OCI-LY3 (cell line): ENCODE data around the gene HOOK1.

Source experiments
- H2AFZ ChIP-seq: fragments of 200-600, 300-600 bp; shearing (Covaris generic); 2 replicates; pipeline ENCODE4 v1.6.0; 2014; ENCODE audit warnings: antibody characterized with exemption, low read depth, low read length
- H3K27ac ChIP-seq: fragments of 200-600, 300-600 bp; sonication (generic); 2 replicates; pipeline ENCODE4 v1.5.1; 2014; ENCODE audit warnings: mild to moderate bottlenecking, low read length, moderate library complexity, mixed read lengths
- H3K27me3 ChIP-seq: fragments of 200-600, 300-600 bp; sonication (generic); 2 replicates; pipeline ENCODE4 v1.6.1; 2014; ENCODE audit warnings: low read depth, low read length, mixed read lengths
- H3K36me3 ChIP-seq: fragments of 200-600, 300-600 bp; sonication (generic); replicated peaks from 2 replicates; pipeline ENCODE3; 2014; ENCODE audit warnings: low read depth, low read length, mixed read lengths
- H3K4me1 ChIP-seq: fragments of 300-600, 200-600 bp; sonication (generic); 2 replicates; pipeline ENCODE4 v1.6.1; 2014; ENCODE audit warnings: low read length, mixed read lengths
- H3K4me2 ChIP-seq: fragments of 200-600, 300-600 bp; sonication (generic); 2 replicates; pipeline ENCODE4 v1.6.1; 2014; ENCODE audit warnings: low read length, mixed read lengths
- H3K4me3 ChIP-seq: fragments of 300-600, 200-600 bp; sonication (generic); 2 replicates; pipeline ENCODE4 v1.5.1; 2014; ENCODE audit warnings: antibody characterized with exemption, mild to moderate bottlenecking, low read length, moderate library complexity
- H3K79me2 ChIP-seq: fragments of 300-600, 200-600 bp; shearing (Covaris generic); 2 replicates; pipeline ENCODE4 v1.6.1; 2014; ENCODE audit warnings: mild to moderate bottlenecking, low read length, mixed read lengths
- H3K9ac ChIP-seq: fragments of 300-600, 200-600 bp; shearing (Covaris generic); 2 replicates; pipeline ENCODE4 v1.6.0; 2014; ENCODE audit warnings: mild to moderate bottlenecking, low read length, moderate library complexity
- H3K9me3 ChIP-seq: fragments of 200-600, 300-600 bp; shearing (Covaris generic); 2 replicates; pipeline ENCODE4 v1.6.1; 2014; ENCODE audit warnings: low read length, mixed read lengths; ENCODE audit not compliant: insufficient read depth
- H4K20me1 ChIP-seq: fragments of 200-600, 300-600 bp; sonication (generic); 2 replicates; pipeline ENCODE4 v1.6.1; 2016; ENCODE audit warnings: low read length, mixed read lengths; ENCODE audit not compliant: insufficient read depth
- CTCF ChIP-seq: fragments of 200-600, 300-600 bp; sonication (generic); IDR thresholded peaks from 2 replicates; pipeline ENCODE4 v1.5.1; 2014; ENCODE audit warnings: antibody characterized with exemption, low read length, low read depth
- EZH2phosphoT487 ChIP-seq: fragments of 200-600 bp; shearing (Covaris generic); IDR thresholded peaks from 2 replicates; pipeline ENCODE4 v1.6.1; 2018; ENCODE audit warnings: antibody characterized with exemption, mixed run types, low read depth

HOOK1 gene

DNA sequence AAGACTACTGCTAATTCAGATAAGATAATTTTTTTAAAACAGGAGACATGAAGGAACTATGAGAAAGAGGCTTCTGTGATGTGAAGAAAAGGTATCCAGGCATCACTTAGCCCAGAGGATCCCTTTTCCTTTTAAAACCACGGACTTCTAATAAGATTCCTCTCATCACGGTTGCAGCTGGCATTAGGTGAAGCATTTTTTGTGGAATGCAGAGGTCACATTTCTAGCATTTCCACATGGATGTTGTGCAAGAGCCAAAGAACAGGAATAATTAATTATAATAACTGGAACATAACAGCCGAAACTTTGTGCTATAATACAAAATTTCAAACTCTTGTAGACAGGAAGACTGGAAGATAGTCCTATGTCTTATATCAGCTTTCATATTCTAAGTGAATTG, 84.2 kb downstream of the HOOK1 start:
- Histone ChIP-seq H3K4me2 (no peak overlapping the region), H2AFZ (no peak overlapping the region), H3K9ac (no peak overlapping the region), H3K27me3 (no peaks in the 10 kb centered on the region), H3K79me2 (no peaks in the 10 kb centered on the region), H4K20me1 (no peaks in the 10 kb centered on the region), H3K36me3 (no peaks in the 10 kb centered on the region), H3K4me3 (no peak overlapping the region), H3K4me1 (peaks cover 3% of the 10 kb centered on the region; the same call in 1 of the 2 replicates), H3K9me3 (no peaks in the 10 kb centered on the region), H3K27ac (no peak overlapping the region)
- TF ChIP-seq CTCF (no peak), EZH2phosphoT487 (no peak)

DNA sequence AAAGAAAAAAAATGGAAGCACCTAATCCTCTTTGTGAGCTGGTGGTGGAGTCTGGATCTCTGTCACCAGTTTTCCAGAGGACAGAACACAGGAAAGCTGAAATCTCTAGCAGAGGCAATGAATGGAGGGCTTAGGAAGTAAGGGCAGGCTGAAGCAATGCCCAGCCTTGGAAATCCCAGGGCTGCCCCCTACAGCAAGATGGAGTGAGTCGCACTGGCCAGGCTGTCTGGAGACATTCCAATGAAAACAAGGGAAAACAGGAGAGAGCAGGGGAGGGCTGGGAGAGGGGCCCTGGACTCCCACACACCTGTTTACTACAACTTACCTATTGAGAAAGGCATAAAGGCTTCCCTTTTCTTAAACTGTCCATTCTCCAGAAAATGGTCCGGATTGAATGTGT, 85.9 kb downstream of the HOOK1 start:
- Histone ChIP-seq H3K79me2 (no peaks in the 10 kb centered on the region), H3K27ac (no peak overlapping the region), H3K9me3 (no peaks in the 10 kb centered on the region), H4K20me1 (no peaks in the 10 kb centered on the region), H3K9ac (no peak overlapping the region), H3K4me1 (peaks cover 3% of the 10 kb centered on the region; the same call in 1 of the 2 replicates), H3K4me2 (no peak overlapping the region), H3K4me3 (no peak overlapping the region), H3K27me3 (no peaks in the 10 kb centered on the region), H2AFZ (no peak overlapping the region), H3K36me3 (no peaks in the 10 kb centered on the region)
- TF ChIP-seq CTCF = no peak
- TF ChIP-seq EZH2phosphoT487 = no peak

DNA sequence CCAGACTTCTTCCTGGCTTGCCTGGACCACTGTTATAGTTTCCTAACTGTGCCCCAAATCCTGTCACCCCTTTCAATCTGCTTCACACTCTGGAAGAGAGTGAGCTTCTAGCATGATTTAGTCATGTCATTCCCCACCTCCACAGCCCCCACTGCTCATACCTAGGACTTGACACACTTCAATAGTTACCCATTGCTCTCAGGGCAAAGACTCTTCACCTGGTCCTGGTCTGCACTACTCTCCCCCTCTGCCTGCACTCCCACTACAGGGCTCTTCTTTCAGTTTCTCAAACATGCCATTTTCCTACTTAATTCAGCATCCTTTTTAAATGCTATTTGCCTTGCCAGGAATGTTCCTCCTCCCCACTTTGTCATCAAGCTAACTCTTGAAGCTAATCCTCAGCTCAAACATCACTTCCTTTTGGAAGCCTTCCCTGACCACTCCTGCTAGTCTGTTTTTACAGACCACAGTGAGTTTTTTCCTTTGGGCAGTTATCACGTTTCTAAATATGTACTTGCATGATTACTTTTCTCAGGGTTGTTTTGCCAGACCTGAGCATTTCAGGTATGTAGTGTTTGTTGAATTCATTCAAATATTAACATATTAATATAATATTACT, 87.1 kb downstream of the HOOK1 start:
- H3K27me3 ChIP-seq = no peaks in the 10 kb centered on the region
- H3K27ac ChIP-seq = no peak overlapping the region
- H3K79me2 ChIP-seq = no peaks in the 10 kb centered on the region
- TF ChIP-seq CTCF (no peak), EZH2phosphoT487 (no peak)
- no peak overlapping the region for H2AFZ ChIP-seq
- H3K36me3 ChIP-seq = no peaks in the 10 kb centered on the region
- no peak overlapping the region for H3K4me2 ChIP-seq
- H3K4me3 ChIP-seq = no peak overlapping the region
- no peaks in the 10 kb centered on the region for H4K20me1 ChIP-seq
- H3K4me1 ChIP-seq = peaks cover 3% of the 10 kb centered on the region; the same call in 1 of the 2 replicates
- no peaks in the 10 kb centered on the region for H3K9me3 ChIP-seq
- no peak overlapping the region for H3K9ac ChIP-seq

DNA sequence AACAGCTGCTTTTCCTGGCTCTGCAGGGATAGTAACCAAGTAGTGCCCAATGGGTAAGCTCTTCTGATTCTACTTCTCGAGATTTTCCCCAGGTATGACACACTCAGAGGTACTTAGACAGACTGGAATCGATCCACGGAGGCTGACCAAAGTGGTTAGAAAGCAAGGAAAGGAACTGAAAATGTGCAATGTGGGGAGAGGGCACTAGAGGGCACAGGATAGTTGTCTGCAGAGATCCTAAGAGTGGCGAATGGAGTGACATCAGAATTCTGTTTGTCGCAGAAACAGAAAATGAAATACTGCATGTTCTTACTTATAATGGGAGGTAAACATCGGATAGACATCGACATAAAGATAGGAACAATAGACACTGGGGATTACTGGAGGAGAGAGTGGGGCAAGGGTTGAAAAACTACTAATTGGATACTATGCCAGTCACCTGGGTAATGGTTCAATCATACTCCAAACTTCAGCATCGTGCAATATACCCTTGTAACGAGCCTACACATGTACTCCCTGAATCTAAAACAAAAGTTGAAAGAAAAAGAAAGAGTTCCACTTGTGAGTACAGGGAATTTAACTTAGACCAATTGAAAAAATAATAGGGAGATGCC, 88.5 kb downstream of the HOOK1 start:
- H3K4me3 ChIP-seq = peak overlapping the region; percentile 71
- TF ChIP-seq EZH2phosphoT487 (no peak), CTCF (peak; percentile 56)
- peaks cover 3% of the 10 kb centered on the region; the same call in 1 of the 2 replicates for H3K4me1 ChIP-seq
- H3K27me3 ChIP-seq = no peaks in the 10 kb centered on the region
- H3K27ac ChIP-seq = no peak overlapping the region
- peak overlapping the region; percentile 81 for H3K4me2 ChIP-seq
- no peaks in the 10 kb centered on the region for H3K36me3 ChIP-seq
- no peaks in the 10 kb centered on the region for H3K9me3 ChIP-seq
- H3K79me2 ChIP-seq = no peaks in the 10 kb centered on the region
- 0 out of 2 replicates have a peak overlapping the region, but pooled peaks have one; percentile 17 for H3K9ac ChIP-seq
- peak overlapping the region; percentile 92 for H2AFZ ChIP-seq
- H4K20me1 ChIP-seq = no peaks in the 10 kb centered on the region
